Superior temporal gyrus (tissue), 1 donor: ENCODE data around the gene RNF182.
"Not testable (repeated sequence)": the region's sequence is repeated elsewhere in the genome, so short reads cannot be mapped to it uniquely, and the experiment has no call there.

Experiments used
- DNase-seq: peaks from one replicate; pipeline ENCODE4 v3.0.0-alpha.2; 2016; ENCODE audit errors: extremely low spot score

The RNF182 gene

GRCh38 chr6:13924949-13925881 lies at the start of gene RNF182:
RNF182 (plus strand) TSS chr6:13924952; CDS start chr6:13977120, 52,168 bp downstream.
- DNase-seq, result no peak

GRCh38 chr6:13877051-13877450 lies 47.7 kb upstream of the RNF182 start:
- no peak for DNase-seq

- not testable (repeated sequence) for DNase-seq
These were observed 44.6 kb upstream of the RNF182 start for GRCh38 chr6:13880061-13880663.

- DNase-seq, result no peak
These were observed 43.1 kb upstream of the RNF182 start for GRCh38 chr6:13881621-13882165.

GRCh38 chr6:13883966-13884365 lies 40.8 kb upstream of the RNF182 start:
- no peak for DNase-seq

GRCh38 chr6:13884397-13884796 lies 40.4 kb upstream of the RNF182 start:
- DNase-seq, result no peak

GRCh38 chr6:13885601-13886000 lies 39.2 kb upstream of the RNF182 start:
- DNase-seq, result no peak

GRCh38 chr6:13886949-13887348 lies 37.8 kb upstream of the RNF182 start:
- DNase-seq, result no peak

- no peak for DNase-seq
These were observed 32.6 kb upstream of the RNF182 start for GRCh38 chr6:13892017-13892645.

- no peak for DNase-seq
These were observed 21.8 kb upstream of the RNF182 start for GRCh38 chr6:13902922-13903321.

- no peak for DNase-seq
These were observed 21.4 kb upstream of the RNF182 start for GRCh38 chr6:13903364-13903763.

- DNase-seq, result no peak
These were observed 17.8 kb upstream of the RNF182 start for GRCh38 chr6:13907001-13907350.

GRCh38 chr6:13907614-13908215 lies 17.0 kb upstream of the RNF182 start:
- DNase-seq, result no peak

- peak; percentile 86 for DNase-seq
These were observed 15.8 kb upstream of the RNF182 start for GRCh38 chr6:13908955-13909381.

- DNase-seq, result no peak
These were observed 14.3 kb upstream of the RNF182 start for GRCh38 chr6:13910443-13910842.

- DNase-seq, result no peak
These were observed 13.4 kb upstream of the RNF182 start for GRCh38 chr6:13911337-13911736.

GRCh38 chr6:13913226-13914001 lies 11.3 kb upstream of the RNF182 start:
- no peak for DNase-seq

GRCh38 chr6:13914351-13914750 lies 10.4 kb upstream of the RNF182 start:
- no peak for DNase-seq

- DNase-seq, result no peak
These were observed 9.1 kb upstream of the RNF182 start for GRCh38 chr6:13915561-13916229.

- no peak for DNase-seq
These were observed 8.4 kb upstream of the RNF182 start for GRCh38 chr6:13916230-13916944.
